ENCODE results near the gene CYP3A5. TPM values are rescaled to one million over a fixed set of nuclear protein-coding genes. Genes with fewer than 3 reads are reported as not detected.

Gene CYP3A5
- total and polyA plus RNA-seq, 2 of the 13 experiments (the other 11 are each of a cell fraction or from before 2014, with no cell fraction given): 5.7 to 9.3 TPM

DNA sequence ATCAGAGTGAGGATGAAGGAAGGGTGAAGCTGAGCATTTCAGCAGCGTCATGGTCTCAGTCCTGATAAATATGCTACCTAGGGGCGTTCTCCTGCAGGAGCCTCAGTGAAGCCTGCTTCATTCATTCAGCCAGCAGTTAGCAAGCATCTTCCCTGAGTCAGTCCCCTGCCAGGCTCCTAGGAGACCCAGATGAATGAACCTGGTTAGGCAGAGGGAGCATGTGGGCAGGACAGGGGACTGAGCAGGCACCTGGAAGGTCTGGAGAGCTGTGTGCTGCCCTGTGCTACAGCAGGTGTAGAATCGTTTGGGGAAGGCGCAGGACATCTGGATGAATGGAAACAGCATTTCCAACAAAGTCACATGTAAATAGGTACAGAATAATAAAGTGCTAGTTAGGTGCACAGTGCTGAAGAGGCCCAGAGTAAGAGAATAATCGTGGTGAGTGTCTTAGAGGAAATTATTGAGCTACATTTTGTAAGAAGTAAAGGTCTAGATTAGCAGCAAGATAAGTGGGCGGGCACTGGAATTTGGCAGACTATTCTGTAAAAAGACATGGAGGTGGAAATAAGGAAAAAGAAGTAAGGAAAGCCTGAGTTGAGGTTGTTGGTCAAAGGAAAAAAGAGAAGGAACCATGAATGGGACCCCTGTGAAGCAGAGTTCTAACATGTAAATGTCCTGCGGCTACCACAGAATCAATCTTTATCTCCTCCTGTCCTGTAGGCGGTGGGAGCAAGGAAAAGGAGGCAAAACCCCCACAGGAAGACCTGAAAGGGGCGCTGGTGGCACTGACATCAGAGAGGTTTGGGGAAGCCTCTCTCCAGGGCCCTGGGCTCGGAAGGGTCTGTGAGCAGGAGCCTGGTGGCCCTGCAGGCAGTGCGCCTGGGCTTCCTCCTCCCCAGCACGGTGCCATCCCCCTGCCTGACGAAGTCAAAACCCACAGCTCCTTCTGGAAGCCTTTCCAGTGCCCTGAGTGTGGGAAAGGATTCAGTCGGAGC, 51.0 kb downstream of the CYP3A5 start:
- H3K79me2 ChIP-seq (ENCODE audit: insufficient read depth, low read length): no peaks in the 10 kb centered on the region
- ATAC-seq (no peak), FAIRE-seq (no peak), DNase-seq (ENCODE audit: low spot score) (no peak)
- WGBS (ENCODE audit: low lambda C conversion rate): 96% methylated on average over 14 of the region's 14 CpGs
- TF ChIP-seq SAP130 (CRISPR knock-in tag; IDR thresholded peaks at IDR 0.05; ENCODE audit: low read depth) (no peak), NFE2L2 (IDR thresholded peaks at IDR 0.05; ENCODE audit: low read length) (no peak), FOXA1 (IDR thresholded peaks at IDR 0.05) (no peak), FOXA1 (CRISPR knock-in tag; IDR thresholded peaks at IDR 0.05) (no peak), ARNT2 (CRISPR knock-in tag; IDR thresholded peaks at IDR 0.05; ENCODE audit: low read depth) (no peak), ZNF274 (CRISPR knock-in tag; IDR thresholded peaks at IDR 0.05) (no peak), ZNF225 (CRISPR knock-in tag; IDR thresholded peaks at IDR 0.05) (no peak), NR2F6 (IDR thresholded peaks at IDR 0.05) (no peak), NR2F6 (CRISPR knock-in tag; IDR thresholded peaks at IDR 0.05) (no peak), RARA (CRISPR knock-in tag; IDR thresholded peaks at IDR 0.05) (no peak), ATM (IDR thresholded peaks at IDR 0.05; ENCODE audit: borderline replicate concordance) (no peak), CBX1 (IDR thresholded peaks at IDR 0.05; ENCODE audit: low read depth) (no peak)
- TF ChIP-seq, protein P1, sequence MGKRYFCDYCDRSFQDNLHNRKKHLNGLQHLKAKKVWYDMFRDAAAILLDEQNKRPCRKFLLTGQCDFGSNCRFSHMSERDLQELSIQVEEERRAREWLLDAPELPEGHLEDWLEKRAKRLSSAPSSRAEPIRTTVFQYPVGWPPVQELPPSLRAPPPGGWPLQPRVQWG (CRISPR knock-in tag; IDR thresholded peaks at IDR 0.05; ENCODE audit: borderline replicate concordance, low read depth): no peak
- H3K9me3 ChIP-seq (ENCODE audit: low read length): no peaks in the 10 kb centered on the region
- no peak overlapping the region for H2AFZ ChIP-seq (ENCODE audit: low read length)
- H3K27me3 ChIP-seq (ENCODE audit: control insufficient read depth in 1 of 2, insufficient read depth in 2 of 2, low read length in 2 of 2): no peaks in the 10 kb centered on the region
- no peak overlapping the region for H3K4me3 ChIP-seq (replicated peaks in 1 of 3; ENCODE audit: insufficient read depth in 1 of 3, low read depth in 2 of 3, low read length in 3 of 3)
- in situ Hi-C loops (cut with HindIII; ENCODE audit: extremely low pct_ligation_motif_present, low pct_unique_long_range_greater_than_20kb) (no loop called here), intact Hi-C loops (cut with micrococcal nuclease; ENCODE audit: unreplicated experiment) (no loop called here)
- no peak overlapping the region for H3K4me2 ChIP-seq (ENCODE audit: low read depth, low read length)
- H4K20me1 ChIP-seq (ENCODE audit: insufficient read depth, low read length): no peaks in the 10 kb centered on the region
- no TSS peak for BruUV-seq (replicated peaks)
- peaks cover 22% of the 10 kb centered on the region for H3K4me1 ChIP-seq (ENCODE audit: insufficient read depth, low read length)
- no peak overlapping the region for H3K9ac ChIP-seq (ENCODE audit: insufficient read depth, low read depth, low read length)
- CTCF ChIA-PET (ENCODE audit: low intra/inter-chr PET ratio, low total read pairs): no interaction called here
- POLR2A ChIA-PET: interaction anchor here (0.6 to 3.2 kb wide), 2 partner anchors 21 to 65 kb away, joined by 3 to 35 read pairs; no protein-coding TSS in a partner anchor
- no peak overlapping the region for H3K27ac ChIP-seq (ENCODE audit: extremely low read length, insufficient read depth, low read length)
- H3K36me3 ChIP-seq (replicated peaks in 1 of 2; ENCODE audit: control insufficient read depth in 1 of 2, insufficient read depth in 2 of 2, low read length in 2 of 2): peaks cover 29 to 77% of the 10 kb centered on the region in 2 experiments

Data from HepG2 (cell line).